Right renal pelvis (tissue), 4 donors: Measurements from ENCODE around the gene ZNF646. TPM values are rescaled to one million over a fixed set of nuclear protein-coding genes. Genes with fewer than 3 reads are reported as not detected.
A peak's percentile ranks its signal among the peaks of the same experiment; 100 is the strongest.

Source experiments
- DNase-seq, 4 donors: peaks; one replicate each; pipeline ENCODE4 v3.0.0-alpha.2; 2013; ENCODE audit warnings: low read depth in 4 of 4, low spot score in 3 of 4, missing footprints in 1 of 4
- polyA plus RNA-seq, 4 donors: library from polyadenylated mRNA; unstranded; fragments of 120-200 nt; gene quantifications; one replicate each; pipeline ENCODE4 v1.2.1, GENCODE V29; 2013; ENCODE audit not compliant: insufficient read length in 4 of 4

Gene ZNF646
- polyA plus RNA-seq, 4 donors: 11.2 to 14.5 (median 13.0) TPM

DNA sequence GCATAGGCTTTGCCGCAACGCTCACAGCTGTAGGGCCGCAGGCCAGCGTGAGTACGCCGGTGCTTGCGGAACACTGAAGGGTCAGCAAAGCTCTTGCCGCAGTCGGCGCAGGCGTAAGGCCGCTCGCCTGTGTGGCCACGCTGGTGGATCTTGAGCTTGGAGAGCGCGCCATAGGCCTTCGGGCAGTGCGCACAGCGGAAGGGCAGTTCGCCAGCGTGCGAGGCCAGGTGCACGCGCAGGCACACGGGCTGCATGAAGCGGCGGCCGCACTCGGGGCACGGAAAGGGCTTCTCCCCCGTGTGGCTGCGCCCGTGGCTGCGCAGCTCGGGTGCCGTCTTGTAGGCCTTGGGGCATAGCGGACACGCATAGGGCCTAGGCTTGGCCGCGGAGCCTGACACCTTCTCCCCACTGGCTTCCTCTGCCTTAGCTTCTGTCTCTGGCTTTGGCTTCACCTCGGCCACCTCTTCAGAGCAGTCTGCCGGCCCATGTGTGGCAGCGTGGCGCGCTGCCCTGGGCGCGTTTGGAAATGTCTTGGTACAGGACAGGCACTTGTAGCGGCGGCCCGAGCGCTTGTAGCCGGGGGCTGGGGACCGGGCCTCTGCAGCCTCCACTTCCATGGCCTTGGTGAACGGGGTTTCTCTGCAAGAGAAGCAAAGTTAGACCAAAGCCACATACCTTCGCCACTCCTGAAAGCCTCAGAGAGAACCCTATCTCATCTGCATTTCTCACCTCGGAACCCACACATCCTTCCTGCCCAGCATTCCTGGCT, 10.2 kb upstream of the ZNF646 start:
- DNase-seq: no peak

DNA sequence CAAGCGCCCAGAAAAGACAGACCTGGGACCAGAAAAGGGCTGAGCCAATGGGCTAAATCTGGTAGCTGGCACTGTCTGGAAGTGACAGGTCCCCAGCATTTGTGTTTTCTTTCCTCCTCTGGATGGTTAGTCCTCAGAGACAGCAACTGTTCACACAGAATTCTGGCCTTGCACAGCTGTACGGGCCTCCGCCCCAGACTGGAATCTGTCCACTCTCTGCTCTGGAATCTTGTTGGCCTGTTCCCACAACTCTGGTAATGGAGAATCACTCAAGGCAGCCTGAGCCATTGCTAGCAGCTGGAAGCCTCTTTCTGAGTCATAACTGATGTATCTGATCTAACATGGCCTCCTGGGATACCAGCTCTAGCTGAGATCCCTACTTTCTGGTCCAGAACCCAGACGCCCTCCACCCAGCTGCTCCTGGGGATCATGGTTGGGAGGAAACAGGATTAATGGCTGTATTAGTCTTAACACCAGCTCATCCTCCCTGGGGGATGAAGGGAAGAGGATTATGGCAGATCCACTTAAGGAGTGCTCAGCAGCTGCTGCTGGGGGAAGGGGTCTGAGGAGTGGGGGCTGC, 9.2 kb upstream of the ZNF646 start:
- DNase-seq: no peak

DNA sequence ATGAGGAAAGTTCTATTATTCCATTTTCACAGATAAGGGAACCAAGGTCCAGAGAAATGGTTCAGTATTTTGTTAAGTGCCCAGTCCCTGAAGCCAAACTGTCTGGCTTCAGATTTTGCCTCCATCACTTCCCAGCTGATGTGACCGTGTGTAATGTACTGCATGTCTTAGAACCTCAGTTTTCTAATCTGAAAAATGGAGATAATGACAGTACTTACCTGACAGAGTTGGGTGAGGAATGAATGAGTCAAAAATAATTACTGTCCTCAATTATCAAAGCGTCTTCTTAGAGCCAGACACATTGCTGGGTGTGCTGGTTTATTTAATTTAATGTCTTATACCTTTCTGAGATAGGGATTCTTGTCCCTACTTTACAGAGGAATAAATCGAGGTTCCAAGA, 6.9 kb upstream of the ZNF646 start:
- no peak for DNase-seq

DNA sequence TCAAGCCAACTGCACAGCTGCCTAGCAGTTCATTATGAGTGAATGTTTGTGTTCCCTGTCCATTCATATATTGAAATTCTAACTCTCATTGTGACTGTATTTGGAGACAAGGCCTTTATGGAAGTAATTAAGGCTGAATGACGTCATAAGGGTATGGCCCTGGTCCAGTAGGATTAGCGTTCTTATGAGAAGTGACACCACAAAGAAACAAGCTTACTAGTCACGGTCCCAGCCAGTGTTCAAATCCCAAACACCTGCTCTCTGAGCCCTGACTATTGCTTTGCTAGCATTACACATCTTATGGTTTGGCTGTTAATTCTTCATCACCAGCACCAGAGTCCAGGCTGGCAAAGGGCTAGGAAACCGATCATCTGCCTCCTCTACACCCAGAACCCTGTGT, 2.4 kb upstream of the ZNF646 start:
- no peak for DNase-seq

DNA sequence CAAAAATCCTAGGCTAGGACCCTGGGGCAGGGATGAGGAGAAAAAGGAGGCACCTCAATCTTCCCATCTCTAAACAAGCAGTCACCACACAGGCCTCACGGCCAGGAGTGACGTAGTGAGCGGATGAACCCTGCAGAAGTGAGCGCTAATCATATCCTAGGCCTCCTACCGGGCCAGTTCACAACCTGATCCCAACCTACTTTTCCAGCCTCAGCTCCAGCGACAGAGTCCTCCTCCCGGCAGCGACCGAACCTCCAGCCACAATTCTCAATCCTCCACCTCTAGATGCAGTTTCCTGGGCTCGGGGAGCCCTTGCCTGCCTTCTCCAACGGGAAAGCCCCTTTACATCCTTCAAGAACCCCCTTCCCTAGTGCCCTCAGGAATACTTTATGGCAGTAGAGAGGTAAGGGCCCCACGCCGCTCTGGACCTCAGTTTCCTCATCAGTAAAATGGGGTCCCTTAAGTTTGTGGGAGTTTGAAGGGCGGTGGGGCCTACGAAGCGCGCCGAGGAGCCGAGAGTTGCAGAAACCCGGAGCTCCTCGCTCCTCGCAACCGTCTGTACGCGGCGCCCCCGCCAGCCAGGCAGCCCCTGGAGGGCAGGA, 1.6 kb upstream of the ZNF646 start:
- no peak for DNase-seq

DNA sequence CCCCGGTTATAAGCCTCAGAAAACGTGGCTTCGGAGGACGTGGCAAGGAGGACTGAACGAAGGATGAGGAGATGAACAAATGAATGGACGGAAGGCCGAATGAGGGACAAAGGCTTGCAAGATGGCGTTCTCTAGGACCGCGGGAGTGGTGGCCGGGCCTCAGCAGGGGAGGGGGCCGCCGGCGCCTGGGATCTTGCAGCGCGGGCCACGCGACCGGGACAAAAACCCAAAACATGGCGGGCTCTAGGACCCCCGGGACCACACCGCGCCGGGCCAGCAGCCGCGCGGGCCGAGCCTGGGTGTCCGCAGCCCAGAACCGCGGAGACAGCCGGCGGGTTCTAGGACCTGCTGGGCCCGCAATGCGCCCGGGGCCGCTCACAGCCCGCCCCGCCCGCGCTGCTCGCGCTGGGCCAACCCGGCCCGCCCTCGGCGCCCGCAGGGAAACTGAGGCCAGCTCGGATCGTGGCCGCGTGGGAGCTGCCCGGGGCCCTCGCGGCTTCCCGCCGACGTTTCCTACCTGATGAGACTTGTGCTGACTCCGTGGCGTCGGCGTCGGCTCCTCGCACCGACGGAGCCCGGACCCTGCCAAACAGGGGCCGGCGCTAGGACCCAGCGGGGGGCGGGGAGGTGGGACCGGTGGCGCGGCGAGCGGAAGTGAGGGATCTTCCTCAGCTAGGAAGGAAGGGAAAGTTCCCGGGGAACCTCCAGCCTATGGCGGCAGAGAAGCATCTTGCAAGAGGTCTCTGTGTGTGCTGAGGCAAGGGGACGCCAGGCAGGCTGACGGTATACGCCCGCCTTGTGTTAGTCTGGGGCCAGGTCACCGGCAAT, 866 bp upstream of the ZNF646 start:
- peak; percentile 82 to 86 (median 84) for DNase-seq

DNA sequence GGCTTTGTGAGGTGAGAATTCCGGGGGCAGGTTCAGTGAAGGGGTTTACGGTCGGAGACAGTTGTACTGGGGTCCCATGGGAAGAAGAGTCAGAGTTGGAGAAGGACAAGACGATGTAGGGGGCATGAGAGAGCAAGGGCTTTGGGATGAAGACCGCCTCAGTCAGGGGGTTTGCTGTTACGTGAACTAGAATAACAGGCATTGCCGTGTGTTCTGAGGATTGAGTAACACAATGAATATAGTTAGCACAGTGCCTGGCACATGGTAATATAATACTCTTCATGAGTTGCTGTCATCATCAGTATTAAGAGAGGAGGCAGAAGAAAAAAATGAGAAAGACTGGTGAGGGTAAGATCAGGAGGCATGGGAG, 577 bp downstream of the ZNF646 start:
- DNase-seq: no peak

DNA sequence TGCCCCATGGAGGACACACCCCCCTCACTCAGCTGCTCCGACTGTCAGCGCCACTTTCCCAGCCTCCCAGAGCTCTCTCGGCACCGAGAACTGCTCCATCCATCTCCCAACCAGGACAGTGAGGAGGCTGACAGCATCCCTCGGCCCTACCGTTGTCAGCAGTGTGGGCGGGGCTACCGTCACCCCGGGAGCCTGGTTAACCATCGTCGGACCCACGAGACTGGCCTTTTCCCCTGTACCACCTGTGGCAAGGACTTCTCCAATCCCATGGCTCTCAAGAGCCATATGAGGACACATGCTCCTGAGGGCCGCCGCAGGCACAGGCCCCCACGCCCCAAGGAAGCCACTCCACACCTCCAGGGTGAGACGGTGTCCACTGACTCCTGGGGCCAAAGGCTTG, 2.1 kb downstream of the ZNF646 start:
- DNase-seq: no peak

DNA sequence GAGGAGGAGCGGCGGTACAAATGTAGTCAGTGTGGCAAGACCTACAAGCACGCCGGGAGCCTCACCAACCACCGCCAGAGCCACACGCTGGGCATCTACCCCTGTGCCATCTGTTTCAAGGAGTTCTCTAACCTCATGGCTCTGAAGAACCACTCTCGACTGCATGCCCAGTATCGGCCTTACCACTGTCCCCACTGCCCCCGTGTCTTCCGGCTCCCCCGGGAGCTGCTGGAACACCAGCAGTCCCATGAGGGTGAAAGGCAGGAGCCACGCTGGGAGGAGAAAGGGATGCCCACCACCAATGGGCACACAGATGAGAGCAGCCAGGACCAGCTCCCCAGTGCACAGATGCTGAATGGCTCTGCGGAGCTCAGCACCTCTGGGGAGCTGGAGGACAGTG, 2.8 kb downstream of the ZNF646 start:
- no peak for DNase-seq

DNA sequence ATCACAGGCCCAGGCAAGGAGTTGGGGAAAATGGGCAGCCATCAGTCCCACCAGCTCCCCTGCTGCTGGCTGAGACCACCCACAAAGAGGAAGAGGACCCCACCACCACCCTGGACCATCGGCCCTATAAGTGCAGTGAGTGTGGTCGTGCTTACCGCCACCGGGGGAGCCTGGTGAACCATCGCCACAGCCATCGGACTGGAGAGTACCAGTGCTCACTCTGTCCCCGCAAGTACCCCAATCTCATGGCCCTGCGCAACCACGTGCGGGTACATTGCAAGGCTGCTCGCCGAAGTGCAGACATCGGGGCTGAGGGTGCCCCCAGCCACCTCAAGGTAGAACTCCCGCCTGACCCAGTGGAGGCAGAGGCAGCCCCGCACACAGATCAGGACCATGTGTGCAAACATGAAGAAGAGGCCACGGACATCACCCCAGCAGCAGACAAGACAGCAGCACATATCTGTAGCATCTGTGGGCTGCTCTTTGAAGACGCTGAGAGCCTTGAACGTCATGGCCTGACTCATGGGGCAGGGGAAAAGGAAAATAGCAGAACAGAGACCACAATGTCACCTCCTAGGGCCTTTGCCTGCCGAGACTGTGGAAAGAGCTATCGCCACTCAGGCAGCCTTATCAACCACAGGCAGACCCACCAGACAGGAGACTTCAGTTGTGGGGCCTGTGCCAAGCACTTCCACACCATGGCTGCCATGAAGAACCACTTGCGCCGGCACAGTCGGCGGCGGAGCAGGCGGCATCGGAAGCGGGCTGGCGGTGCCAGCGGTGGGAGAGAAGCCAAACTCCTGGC, 3.6 kb downstream of the ZNF646 start:
- DNase-seq: no peak

DNA sequence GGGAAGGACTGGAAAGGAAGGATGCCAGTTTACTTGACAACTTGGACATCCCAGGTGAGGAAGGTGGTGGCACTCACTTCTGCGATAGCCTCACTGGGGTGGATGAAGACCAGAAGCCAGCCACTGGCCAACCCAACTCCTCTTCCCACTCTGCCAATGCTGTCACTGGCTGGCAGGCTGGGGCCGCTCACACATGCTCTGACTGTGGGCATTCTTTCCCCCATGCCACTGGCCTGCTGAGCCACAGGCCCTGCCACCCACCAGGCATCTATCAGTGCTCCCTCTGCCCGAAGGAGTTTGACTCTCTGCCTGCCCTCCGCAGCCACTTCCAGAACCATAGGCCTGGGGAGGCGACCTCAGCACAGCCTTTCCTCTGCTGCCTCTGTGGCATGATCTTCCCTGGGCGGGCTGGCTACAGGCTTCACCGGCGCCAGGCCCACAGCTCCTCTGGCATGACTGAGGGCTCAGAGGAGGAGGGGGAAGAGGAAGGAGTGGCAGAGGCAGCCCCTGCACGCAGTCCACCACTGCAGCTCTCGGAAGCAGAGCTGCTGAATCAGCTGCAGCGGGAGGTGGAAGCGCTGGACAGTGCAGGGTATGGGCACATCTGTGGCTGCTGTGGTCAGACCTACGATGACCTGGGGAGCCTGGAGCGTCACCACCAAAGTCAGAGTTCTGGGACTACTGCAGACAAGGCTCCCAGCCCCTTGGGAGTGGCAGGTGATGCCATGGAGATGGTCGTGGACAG, 4.5 kb downstream of the ZNF646 start:
- DNase-seq: no peak

DNA sequence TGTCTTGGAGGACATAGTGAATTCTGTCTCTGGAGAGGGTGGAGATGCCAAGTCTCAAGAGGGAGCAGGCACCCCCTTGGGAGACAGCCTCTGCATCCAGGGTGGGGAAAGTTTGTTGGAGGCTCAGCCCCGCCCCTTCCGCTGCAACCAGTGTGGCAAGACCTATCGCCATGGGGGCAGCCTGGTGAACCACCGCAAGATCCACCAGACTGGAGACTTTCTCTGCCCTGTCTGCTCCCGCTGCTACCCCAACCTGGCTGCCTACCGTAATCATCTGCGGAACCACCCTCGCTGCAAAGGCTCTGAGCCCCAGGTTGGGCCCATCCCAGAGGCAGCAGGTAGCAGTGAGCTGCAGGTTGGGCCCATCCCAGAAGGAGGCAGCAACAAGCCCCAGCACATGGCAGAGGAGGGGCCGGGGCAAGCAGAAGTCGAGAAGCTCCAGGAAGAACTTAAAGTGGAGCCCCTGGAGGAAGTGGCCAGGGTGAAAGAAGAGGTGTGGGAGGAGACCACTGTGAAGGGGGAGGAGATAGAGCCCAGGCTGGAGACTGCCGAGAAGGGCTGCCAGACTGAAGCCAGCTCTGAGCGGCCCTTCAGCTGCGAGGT, 5.2 kb downstream of the ZNF646 start:
- no peak for DNase-seq

DNA sequence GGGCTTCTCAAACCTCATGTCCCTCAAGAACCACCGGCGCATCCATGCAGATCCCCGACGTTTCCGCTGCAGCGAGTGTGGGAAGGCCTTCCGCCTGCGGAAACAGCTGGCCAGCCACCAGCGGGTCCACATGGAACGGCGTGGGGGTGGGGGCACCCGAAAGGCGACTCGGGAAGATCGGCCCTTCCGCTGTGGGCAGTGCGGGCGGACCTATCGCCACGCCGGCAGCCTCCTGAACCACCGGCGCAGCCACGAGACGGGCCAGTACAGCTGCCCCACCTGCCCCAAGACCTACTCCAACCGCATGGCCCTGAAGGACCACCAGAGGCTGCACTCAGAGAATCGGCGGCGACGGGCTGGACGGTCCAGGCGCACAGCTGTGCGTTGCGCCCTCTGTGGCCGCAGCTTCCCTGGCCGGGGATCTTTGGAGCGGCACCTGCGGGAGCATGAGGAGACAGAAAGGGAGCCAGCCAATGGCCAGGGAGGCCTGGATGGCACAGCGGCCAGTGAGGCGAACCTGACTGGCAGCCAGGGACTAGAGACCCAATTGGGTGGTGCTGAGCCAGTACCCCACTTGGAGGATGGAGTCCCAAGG, 5.9 kb downstream of the ZNF646 start:
- no peak for DNase-seq

DNA sequence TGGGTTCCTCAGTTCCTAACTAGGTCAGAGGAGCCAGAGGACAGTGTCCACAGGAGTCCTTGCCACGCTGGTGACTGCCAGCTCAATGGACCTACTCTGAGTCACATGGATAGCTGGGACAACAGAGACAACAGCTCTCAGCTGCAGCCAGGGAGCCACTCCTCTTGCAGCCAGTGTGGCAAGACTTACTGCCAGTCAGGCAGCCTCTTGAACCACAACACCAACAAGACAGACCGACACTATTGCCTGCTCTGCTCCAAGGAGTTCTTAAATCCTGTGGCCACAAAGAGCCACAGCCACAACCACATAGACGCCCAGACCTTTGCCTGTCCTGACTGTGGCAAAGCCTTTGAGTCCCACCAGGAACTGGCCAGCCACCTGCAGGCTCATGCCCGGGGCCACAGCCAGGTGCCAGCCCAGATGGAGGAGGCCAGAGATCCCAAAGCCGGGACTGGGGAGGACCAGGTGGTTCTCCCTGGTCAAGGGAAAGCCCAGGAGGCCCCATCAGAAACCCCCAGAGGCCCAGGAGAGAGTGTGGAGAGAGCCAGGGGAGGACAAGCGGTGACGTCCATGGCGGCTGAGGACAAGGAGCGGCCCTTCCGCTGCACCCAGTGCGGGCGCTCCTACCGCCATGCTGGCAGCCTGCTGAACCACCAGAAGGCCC, 6.7 kb downstream of the ZNF646 start:
- no peak for DNase-seq

DNA sequence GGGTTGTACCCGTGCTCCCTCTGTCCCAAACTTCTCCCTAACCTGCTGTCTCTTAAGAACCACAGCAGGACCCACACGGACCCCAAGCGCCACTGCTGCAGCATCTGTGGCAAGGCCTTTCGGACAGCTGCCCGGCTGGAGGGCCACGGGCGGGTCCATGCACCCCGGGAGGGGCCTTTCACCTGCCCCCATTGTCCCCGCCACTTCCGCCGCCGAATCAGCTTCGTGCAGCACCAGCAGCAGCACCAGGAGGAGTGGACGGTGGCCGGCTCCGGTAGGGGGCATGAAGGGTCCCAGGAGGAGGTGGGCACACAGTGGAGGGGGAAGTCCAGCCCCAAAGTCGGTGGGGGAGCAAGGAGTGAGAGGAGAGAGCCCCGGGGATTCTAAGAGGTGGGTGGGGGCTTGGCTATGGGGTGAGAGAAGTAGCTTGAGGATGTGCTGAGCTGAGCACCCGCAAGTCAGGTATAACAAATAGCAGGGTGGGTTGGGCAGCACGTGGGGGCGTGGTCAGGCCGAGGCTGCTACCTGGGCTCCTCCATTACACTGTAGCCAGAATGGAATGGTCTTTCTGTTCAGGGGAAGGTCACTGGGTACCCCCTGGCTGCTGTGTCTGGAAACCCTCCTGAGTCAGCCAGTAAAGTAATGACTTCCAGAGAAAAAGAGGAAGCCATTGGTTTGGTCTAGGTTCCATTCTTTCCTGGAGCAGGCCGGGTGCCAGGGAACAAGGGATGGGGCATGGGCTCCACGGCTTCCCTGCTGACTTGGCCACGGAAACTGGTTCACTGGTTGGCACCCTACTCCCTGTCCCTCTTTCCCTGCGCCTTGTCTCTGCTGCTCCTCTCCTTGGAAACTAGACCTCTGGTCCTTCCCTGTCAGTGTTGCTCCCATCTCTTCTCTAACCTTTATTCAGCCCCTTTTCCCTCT, 7.5 kb downstream of the ZNF646 start:
- no peak for DNase-seq

DNA sequence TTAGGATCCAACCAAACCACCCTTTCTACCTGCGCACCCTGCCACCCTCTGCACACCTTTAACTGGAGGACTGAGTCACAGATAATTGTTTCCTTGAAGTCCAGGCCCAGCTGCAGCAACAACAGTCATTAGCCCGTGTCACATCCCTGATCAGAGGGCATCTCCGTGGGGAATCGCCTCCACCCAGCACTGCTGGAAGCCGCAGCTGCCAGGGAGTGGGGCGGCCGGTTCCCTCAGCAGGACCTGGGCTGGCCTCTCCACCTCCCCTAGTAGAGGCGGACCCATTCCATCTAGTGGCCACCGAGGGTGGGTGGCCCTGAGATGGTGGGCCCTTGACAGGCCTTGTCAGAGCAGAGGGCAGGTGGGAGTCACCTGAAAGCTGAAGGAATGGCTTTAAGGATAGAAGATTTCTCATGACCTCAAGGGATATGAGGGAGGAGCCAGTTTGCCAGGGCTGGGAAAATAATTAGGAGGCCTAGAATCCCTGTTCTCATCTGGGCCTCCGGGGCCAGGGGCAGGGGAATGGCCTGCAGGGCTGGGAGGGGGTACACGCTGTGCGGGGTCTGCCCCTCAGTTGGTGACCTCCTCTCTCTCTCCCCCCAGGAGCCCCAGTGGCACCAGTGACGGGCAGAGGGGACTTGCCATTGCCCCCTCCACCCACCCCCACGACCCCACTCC, 8.3 kb downstream of the ZNF646 start:
- DNase-seq: no peak

DNA sequence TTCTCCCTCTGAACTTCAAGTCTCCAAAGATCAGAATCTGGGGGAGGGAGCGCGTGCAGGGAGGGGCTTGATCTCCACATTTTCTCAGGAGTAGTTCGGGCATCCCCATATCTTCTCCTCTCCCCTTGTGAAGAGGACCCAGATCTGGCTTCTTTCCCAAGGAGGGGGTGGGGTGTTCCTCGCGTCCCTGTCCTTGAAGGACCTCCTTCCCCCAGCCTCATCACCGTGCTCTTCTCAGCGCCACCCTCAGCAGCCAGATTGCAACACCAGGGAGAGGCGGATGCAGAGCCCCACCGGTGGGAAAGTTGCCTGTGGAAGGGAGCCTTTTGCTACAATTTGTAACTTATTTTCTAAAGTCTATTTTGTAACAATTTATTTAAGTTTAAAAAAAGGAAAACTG, 8.9 kb downstream of the ZNF646 start:
- no peak for DNase-seq
